ENCODE measurements around the gene ADAM10. TPM values are rescaled to one million over a fixed set of nuclear protein-coding genes. Genes with fewer than 3 reads are reported as not detected.

ADAM10 gene
- total and polyA plus RNA-seq, 2 of the 8 experiments (the other 6 are each of a cell fraction or from before 2014, with no cell fraction given), result 46.5 to 163 TPM

DNA sequence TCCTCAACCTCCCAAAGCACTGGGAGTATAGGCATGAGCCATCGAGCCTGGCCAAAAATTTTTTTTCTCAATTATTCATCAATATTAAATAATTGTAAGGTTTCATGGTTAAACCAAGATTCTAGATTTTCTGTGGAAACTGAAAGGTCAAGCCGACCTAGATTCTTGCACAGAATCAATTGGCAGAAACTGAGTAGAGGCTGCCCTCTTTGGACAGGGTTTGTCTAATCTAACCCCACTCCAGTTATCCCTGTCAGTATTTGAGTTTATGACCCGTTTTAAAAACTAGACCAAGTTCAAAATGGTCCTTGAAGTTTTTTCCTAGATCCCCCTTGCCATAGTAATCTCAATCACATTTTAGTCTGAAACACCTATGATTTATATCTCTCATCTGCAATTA, 8.6 kb upstream of the ADAM10 start:
- no peak overlapping the region for H4K5ac ChIP-seq (ENCODE audit: insufficient read length, low read depth, low read length)
- no peak overlapping the region for H4K8ac ChIP-seq (ENCODE audit: extremely low read depth, insufficient read depth, low read length)
- no peak overlapping the region for H2BK20ac ChIP-seq (ENCODE audit: low read length)
- H3K4me2 ChIP-seq (ENCODE audit: insufficient read depth in 1 of 2, low read depth in 2 of 2, low read length in 2 of 2), result no peak overlapping the region
- H3K79me2 ChIP-seq (ENCODE audit: control insufficient read depth in 1 of 2, insufficient read depth in 2 of 2, low read length in 2 of 2), result no peaks in the 10 kb centered on the region
- no peak overlapping the region for H2AK5ac ChIP-seq (ENCODE audit: low read depth, low read length)
- H3K4me1 ChIP-seq (replicated peaks in 1 of 4; ENCODE audit: control insufficient read depth in 3 of 4, insufficient read depth in 4 of 4, low read length in 3 of 4), result no peaks in the 10 kb centered on the region
- no peak overlapping the region for H2BK15ac ChIP-seq (ENCODE audit: low read length)
- TF ChIP-seq SIX5 (IDR thresholded peaks at IDR 0.05; ENCODE audit: low read depth, low read length), result no peak
- peak; percentile 12 to 42; a peak in 3 of 4 replicates for TF ChIP-seq RAD21 (IDR thresholded peaks at IDR 0.05 in 1 of 2, conservative IDR thresholded peaks at IDR 0.05 in 1 of 2; ENCODE audit: low read depth in 2 of 2, low read length in 2 of 2)
- no peak overlapping the region for H2AFZ ChIP-seq (ENCODE audit: low read length)
- H3K23ac ChIP-seq (ENCODE audit: insufficient read length), result no peak overlapping the region
- H4K91ac ChIP-seq (replicated peaks; ENCODE audit: insufficient read length, low read length), result no peak overlapping the region
- no peak overlapping the region for H3K14ac ChIP-seq (ENCODE audit: insufficient read length)
- no peak overlapping the region for H2BK120ac ChIP-seq (replicated peaks; ENCODE audit: low read depth, low read length)
- WGBS, 2 experiments (ENCODE audit: extremely low coverage in 1 of 2, insufficient coverage in 1 of 2, insufficient read length in 1 of 2, insufficient replicate concordance in 2 of 2, low coverage in 1 of 2, low lambda C conversion rate in 2 of 2, missing lambda C conversion rate in 1 of 2), result 57% methylated on average over 3 of the region's 3 CpGs; no CpG with 5 or more reads in 1 of the 2 experiments
- FAIRE-seq (no peak), DNase-seq (ENCODE audit: low read depth in 1 of 2, low spot score in 2 of 2) (no peak)
- no peak overlapping the region for H3K9ac ChIP-seq (replicated peaks in 1 of 4; ENCODE audit: extremely low read depth in 1 of 4, low read depth in 3 of 4, low read length in 3 of 4)
- no peak overlapping the region for H2BK5ac ChIP-seq (ENCODE audit: low read depth, low read length)
- no peak overlapping the region for H3K27ac ChIP-seq (ENCODE audit: low read depth, low read length)
- no peaks in the 10 kb centered on the region for H3K9me3 ChIP-seq (ENCODE audit: insufficient read depth in 2 of 2, low read depth in 1 of 2, low read length in 1 of 2)
- ChIA-PET CTCF (ENCODE audit: partially characterized antibody) (interaction anchor here (0.6 to 1.2 kb wide), 3 partner anchors 279 to 573 kb away, joined by 3 to 5 read pairs (median 5); no protein-coding TSS in a partner anchor), POLR2A (ENCODE audit: partially characterized antibody) (interaction anchor here (1.0 kb wide), 1 partner anchor 10 kb away, joined by 3 read pairs; no protein-coding TSS in a partner anchor)
- H3K23me2 ChIP-seq (ENCODE audit: low read depth, low read length), result no peaks in the 10 kb centered on the region
- H3K4ac ChIP-seq (replicated peaks; ENCODE audit: insufficient read length, low read depth, low read length), result no peak overlapping the region
- no peaks in the 10 kb centered on the region for H3K79me1 ChIP-seq (ENCODE audit: low read depth, low read length)
- H3K18ac ChIP-seq (ENCODE audit: extremely low read depth, low read length), result no peak overlapping the region
- no peak overlapping the region for H3K4me3 ChIP-seq (ENCODE audit: extremely low read depth in 1 of 4, insufficient read depth in 2 of 4, low read depth in 3 of 4, low read length in 4 of 4)
- no peaks in the 10 kb centered on the region for H4K20me1 ChIP-seq (replicated peaks in 1 of 2; ENCODE audit: control insufficient read depth in 1 of 2, insufficient read depth in 2 of 2, low read length in 2 of 2)
- H3K27me3 ChIP-seq (replicated peaks in 1 of 4; ENCODE audit: control insufficient read depth in 3 of 4, extremely low read depth in 1 of 4, insufficient read depth in 3 of 4, low read length in 3 of 4), result no peaks in the 10 kb centered on the region
- H3K56ac ChIP-seq (replicated peaks; ENCODE audit: insufficient read length, low read depth, low read length), result no peak overlapping the region
- H2BK12ac ChIP-seq (ENCODE audit: low read depth, low read length), result no peak overlapping the region
- H3K36me3 ChIP-seq (ENCODE audit: control insufficient read depth in 2 of 4, insufficient read depth in 4 of 4, low read length in 3 of 4), result no peaks in the 10 kb centered on the region

All from H1 (cell line).